Measurements from ENCODE around the gene CLCN5.
"Not testable (repeated sequence)": the region's sequence is repeated elsewhere in the genome, so short reads cannot be mapped to it uniquely, and the experiment has no call there.

The CLCN5 gene

GRCh38 chrX:50003927-50004326 is 81.5 kb downstream of the CLCN5 start:
- no peak for TF ChIP-seq BACH2 (CRISPR knock-in tag; IDR thresholded peaks at IDR 0.05; ENCODE audit: borderline replicate concordance)
- ATAC-seq: no peak

DNA sequence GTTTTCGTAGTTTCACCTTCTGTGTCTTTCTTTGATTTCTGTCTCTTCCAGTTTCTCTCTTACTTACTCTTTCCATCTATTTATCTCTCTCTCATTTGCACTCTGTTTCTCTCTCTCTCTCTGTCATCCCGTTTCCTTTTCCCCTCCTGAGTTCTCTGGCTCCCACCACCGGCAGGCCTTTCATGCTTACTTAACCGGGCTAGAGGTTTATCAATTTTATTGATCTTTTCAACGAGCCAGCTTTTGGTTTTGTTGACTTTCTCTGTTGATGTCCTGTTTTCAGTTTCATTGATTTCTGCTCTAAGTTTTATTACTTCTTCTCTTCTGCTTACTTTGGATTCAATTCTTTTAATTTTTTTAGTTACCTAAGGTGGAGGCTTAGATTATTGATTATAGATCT is 103.2 kb downstream of the CLCN5 start:
- ATAC-seq: not testable (repeated sequence)

DNA sequence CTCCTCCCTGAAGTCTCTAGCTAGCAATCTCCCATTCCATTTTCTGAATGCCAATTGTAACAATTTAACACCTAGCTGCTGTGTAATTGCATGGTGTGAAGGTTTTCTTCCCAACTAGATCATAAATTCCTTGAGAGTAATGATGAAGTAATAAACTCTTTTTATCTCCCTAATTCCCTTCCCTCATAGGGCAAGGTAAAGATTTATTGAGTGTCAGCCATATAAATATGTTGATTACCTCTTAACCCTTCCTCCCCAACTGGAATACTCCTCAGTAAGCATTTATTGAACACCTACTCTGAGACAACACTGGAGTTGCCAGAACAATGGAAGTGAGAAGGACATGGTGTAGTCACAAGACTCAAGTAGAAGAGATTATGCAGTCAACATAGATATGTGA is 112.7 kb downstream of the CLCN5 start:
- no peak for TF ChIP-seq TOX (CRISPR knock-in tag; IDR thresholded peaks at IDR 0.05; ENCODE audit: borderline replicate concordance)
- no peak for TF ChIP-seq ARNTL (CRISPR knock-in tag; IDR thresholded peaks at IDR 0.05; ENCODE audit: borderline replicate concordance, low read depth)
- no peak for TF ChIP-seq ZNF565 (CRISPR knock-in tag; conservative IDR thresholded peaks at IDR 0.05; ENCODE audit: low read depth)
- TF ChIP-seq ESRRG (CRISPR knock-in tag; IDR thresholded peaks at IDR 0.05): no peak
- no peak for TF ChIP-seq ZFP30 (CRISPR knock-in tag; IDR thresholded peaks at IDR 0.05)
- no peak for TF ChIP-seq ZNF70 (CRISPR knock-in tag; IDR thresholded peaks at IDR 0.05)
- TF ChIP-seq ZNF8 (CRISPR knock-in tag; IDR thresholded peaks at IDR 0.05): no peak
- no peak for TF ChIP-seq PPARA (CRISPR knock-in tag; IDR thresholded peaks at IDR 0.05; ENCODE audit: borderline replicate concordance)
- TF ChIP-seq, protein P1, sequence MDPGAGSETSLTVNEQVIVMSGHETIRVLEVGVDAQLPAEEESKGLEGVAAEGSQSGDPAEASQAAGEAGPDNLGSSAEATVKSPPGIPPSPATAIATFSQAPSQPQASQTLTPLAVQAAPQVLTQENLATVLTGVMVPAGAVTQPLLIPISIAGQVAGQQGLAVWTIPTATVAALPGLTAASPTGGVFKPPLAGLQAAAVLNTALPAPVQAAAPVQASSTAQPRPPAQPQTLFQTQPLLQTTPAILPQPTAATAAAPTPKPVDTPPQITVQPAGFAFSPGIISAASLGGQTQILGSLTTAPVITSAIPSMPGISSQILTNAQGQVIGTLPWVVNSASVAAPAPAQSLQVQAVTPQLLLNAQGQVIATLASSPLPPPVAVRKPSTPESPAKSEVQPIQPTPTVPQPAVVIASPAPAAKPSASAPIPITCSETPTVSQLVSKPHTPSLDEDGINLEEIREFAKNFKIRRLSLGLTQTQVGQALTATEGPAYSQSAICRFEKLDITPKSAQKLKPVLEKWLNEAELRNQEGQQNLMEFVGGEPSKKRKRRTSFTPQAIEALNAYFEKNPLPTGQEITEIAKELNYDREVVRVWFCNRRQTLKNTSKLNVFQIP (CRISPR knock-in tag; IDR thresholded peaks at IDR 0.05; ENCODE audit: borderline replicate concordance, low read depth): no peak
- TF ChIP-seq CSRNP3 (CRISPR knock-in tag; IDR thresholded peaks at IDR 0.05): no peak
- TF ChIP-seq PATZ1 (CRISPR knock-in tag; IDR thresholded peaks at IDR 0.05; ENCODE audit: borderline replicate concordance): no peak
- no peak for TF ChIP-seq RARB (CRISPR knock-in tag; IDR thresholded peaks at IDR 0.05)
- no peak for ATAC-seq

- ATAC-seq: no peak
- TF ChIP-seq OSR1 (CRISPR knock-in tag; IDR thresholded peaks at IDR 0.05) (no peak), ZNF565 (CRISPR knock-in tag; conservative IDR thresholded peaks at IDR 0.05; ENCODE audit: low read depth) (no peak), SNAI2 (CRISPR knock-in tag; IDR thresholded peaks at IDR 0.05) (no peak), ARNTL (CRISPR knock-in tag; IDR thresholded peaks at IDR 0.05; ENCODE audit: borderline replicate concordance, low read depth) (no peak), PATZ1 (CRISPR knock-in tag; IDR thresholded peaks at IDR 0.05; ENCODE audit: borderline replicate concordance) (no peak), CSDC2 (CRISPR knock-in tag; IDR thresholded peaks at IDR 0.05) (no peak), ZC3H10 (CRISPR knock-in tag; IDR thresholded peaks at IDR 0.05) (no peak), ESRRG (CRISPR knock-in tag; IDR thresholded peaks at IDR 0.05) (no peak), GLIS3 (CRISPR knock-in tag; IDR thresholded peaks at IDR 0.05) (no peak), TOX (CRISPR knock-in tag; IDR thresholded peaks at IDR 0.05; ENCODE audit: borderline replicate concordance) (no peak), ZNF70 (CRISPR knock-in tag; IDR thresholded peaks at IDR 0.05) (no peak), ZFP30 (CRISPR knock-in tag; IDR thresholded peaks at IDR 0.05) (no peak), ZNF8 (CRISPR knock-in tag; IDR thresholded peaks at IDR 0.05) (no peak), ZFP3 (CRISPR knock-in tag; IDR thresholded peaks at IDR 0.05) (no peak)
These were observed 114.0 kb downstream of the CLCN5 start for GRCh38 chrX:50036426-50036825.

DNA sequence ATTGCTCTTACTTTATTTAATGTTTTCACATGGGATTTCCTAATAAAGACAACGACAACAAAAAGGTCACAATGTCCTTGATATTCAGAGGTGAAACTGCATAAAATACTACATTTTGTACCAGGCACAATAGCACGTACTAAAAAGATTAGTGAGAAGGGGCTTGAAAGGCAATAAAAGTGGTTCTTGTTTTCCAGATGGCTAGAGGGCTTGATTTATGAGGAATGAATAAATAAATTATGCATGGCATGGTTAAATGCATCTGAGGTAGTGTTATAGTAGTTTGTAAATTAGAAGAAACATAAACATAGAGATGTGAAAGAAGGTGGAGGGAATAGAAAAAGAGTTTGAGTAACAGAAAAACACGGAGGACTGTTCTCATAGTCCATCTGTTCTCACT is 123.4 kb downstream of the CLCN5 start:
- TF ChIP-seq BACH2 (CRISPR knock-in tag; IDR thresholded peaks at IDR 0.05; ENCODE audit: borderline replicate concordance) (no peak), ISL1 (CRISPR knock-in tag; IDR thresholded peaks at IDR 0.05) (no peak), GLIS3 (CRISPR knock-in tag; IDR thresholded peaks at IDR 0.05) (no peak), SNAI2 (CRISPR knock-in tag; IDR thresholded peaks at IDR 0.05) (no peak), ZNF8 (CRISPR knock-in tag; IDR thresholded peaks at IDR 0.05) (no peak), RARB (CRISPR knock-in tag; IDR thresholded peaks at IDR 0.05) (no peak), CSRNP3 (CRISPR knock-in tag; IDR thresholded peaks at IDR 0.05) (no peak)
- TF ChIP-seq, protein P2, sequence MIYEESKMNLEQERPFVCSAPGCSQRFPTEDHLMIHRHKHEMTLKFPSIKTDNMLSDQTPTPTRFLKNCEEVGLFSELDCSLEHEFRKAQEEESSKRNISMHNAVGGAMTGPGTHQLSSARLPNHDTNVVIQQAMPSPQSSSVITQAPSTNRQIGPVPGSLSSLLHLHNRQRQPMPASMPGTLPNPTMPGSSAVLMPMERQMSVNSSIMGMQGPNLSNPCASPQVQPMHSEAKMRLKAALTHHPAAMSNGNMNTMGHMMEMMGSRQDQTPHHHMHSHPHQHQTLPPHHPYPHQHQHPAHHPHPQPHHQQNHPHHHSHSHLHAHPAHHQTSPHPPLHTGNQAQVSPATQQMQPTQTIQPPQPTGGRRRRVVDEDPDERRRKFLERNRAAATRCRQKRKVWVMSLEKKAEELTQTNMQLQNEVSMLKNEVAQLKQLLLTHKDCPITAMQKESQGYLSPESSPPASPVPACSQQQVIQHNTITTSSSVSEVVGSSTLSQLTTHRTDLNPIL (CRISPR knock-in tag; IDR thresholded peaks at IDR 0.05; ENCODE audit: low read depth): no peak
- ATAC-seq: no peak

Data from SK-N-SH treated with all-trans-retinoic acid at 6 μM for 48 hours (cell line).